HPDE6-E6E7 (cell line): ENCODE data around the gene ERCC6L2.

Source experiments
- DNase-seq: peaks from one replicate; pipeline ENCODE4 v3.0.0; 2011; ENCODE audit warnings: missing footprints; ENCODE audit errors: extremely low spot score

ERCC6L2 gene

GRCh38 chr9:95875305-95876137 lies at the start of gene ERCC6L2:
ERCC6L2 (plus strand) TSS chr9:95875691; CDS start chr9:95876039, 348 bp downstream.
- DNase-seq: peak; percentile 86

GRCh38 chr9:95826183-95826838 lies 49.2 kb upstream of the ERCC6L2 start:
- DNase-seq: no peak

- DNase-seq: no peak
These were observed 44.7 kb upstream of the ERCC6L2 start for GRCh38 chr9:95830768-95831167.

- no peak for DNase-seq
These were observed 43.7 kb upstream of the ERCC6L2 start for GRCh38 chr9:95831810-95832209.

GRCh38 chr9:95833546-95834178 lies 41.8 kb upstream of the ERCC6L2 start:
- DNase-seq: no peak

GRCh38 chr9:95834281-95834907 lies 41.1 kb upstream of the ERCC6L2 start:
- no peak for DNase-seq

- DNase-seq: no peak
These were observed 40.1 kb upstream of the ERCC6L2 start for GRCh38 chr9:95835393-95835792.

GRCh38 chr9:95836072-95836471 lies 39.4 kb upstream of the ERCC6L2 start:
- no peak for DNase-seq

GRCh38 chr9:95839012-95839411 lies 36.5 kb upstream of the ERCC6L2 start:
- DNase-seq: no peak

GRCh38 chr9:95840074-95840473 lies 35.4 kb upstream of the ERCC6L2 start:
- DNase-seq: no peak

GRCh38 chr9:95841377-95841776 lies 34.1 kb upstream of the ERCC6L2 start:
- no peak for DNase-seq

- no peak for DNase-seq
These were observed 29.7 kb upstream of the ERCC6L2 start for GRCh38 chr9:95845751-95846150.

GRCh38 chr9:95848764-95849163 lies 26.7 kb upstream of the ERCC6L2 start:
- no peak for DNase-seq

- no peak for DNase-seq
These were observed 23.1 kb upstream of the ERCC6L2 start for GRCh38 chr9:95852059-95853032.

GRCh38 chr9:95854386-95855020 lies 21.0 kb upstream of the ERCC6L2 start:
- DNase-seq: no peak

- no peak for DNase-seq
These were observed 19.5 kb upstream of the ERCC6L2 start for GRCh38 chr9:95855961-95856360.

- peak; percentile 43 for DNase-seq
These were observed 18.4 kb upstream of the ERCC6L2 start for GRCh38 chr9:95857124-95857523.

- DNase-seq: no peak
These were observed 17.6 kb upstream of the ERCC6L2 start for GRCh38 chr9:95857896-95858295.

GRCh38 chr9:95862343-95862742 lies 13.1 kb upstream of the ERCC6L2 start:
- no peak for DNase-seq

GRCh38 chr9:95864852-95865580 lies 10.5 kb upstream of the ERCC6L2 start:
- DNase-seq: no peak
